ENCODE data around the gene TMEM132D. TPM values are rescaled to one million over a fixed set of nuclear protein-coding genes. Genes with fewer than 3 reads are reported as not detected.

Gene TMEM132D
- total RNA-seq, 5 donors from 2014 or later (not counting 1 experiment from before 2014, with no cell fraction given): not detected

DNA sequence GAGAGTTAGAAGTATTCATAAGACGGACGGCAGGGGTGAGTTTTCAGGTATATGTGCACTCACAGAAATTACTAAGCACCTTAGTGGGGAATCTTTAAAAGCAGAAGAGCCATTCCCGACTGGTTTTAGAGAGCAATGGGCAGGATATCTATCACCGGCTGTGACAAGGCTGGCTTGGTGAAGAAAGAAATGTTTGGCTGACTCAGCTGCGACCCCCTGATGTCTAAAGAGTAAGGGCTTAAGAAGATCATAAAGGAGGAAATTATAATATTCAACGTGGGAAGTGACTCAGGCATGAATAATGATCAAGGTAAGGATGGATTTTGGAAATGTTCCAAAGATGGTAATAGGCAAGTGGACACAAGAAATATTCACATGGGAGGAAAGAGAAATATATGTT is 407.6 kb downstream of the TMEM132D start:
- POLR2A ChIA-PET: no interaction called here
- H3K4me1 ChIP-seq (ENCODE audit: control insufficient read depth in 1 of 2, extremely low read depth in 1 of 2, insufficient read depth in 2 of 2, low read length in 2 of 2): no peaks in the 10 kb centered on the region
- Mint-ChIP-seq H3K27me3 (no peaks in the 10 kb centered on the region), H3K4me3 (no peak overlapping the region), H3K27ac (no peak overlapping the region), H3K4me1 (no peaks in the 10 kb centered on the region), H3K36me3 (no peaks in the 10 kb centered on the region), H3K9me3 (no peaks in the 10 kb centered on the region)
- ATAC-seq (replicated peaks in 1 of 4) (no peak), DNase-seq (no peak)
- CTCF ChIA-PET: no interaction called here
- no peaks in the 10 kb centered on the region for H3K27me3 ChIP-seq (replicated peaks in 1 of 2; ENCODE audit: control insufficient read depth in 2 of 2, extremely low read depth in 1 of 2, insufficient read depth in 2 of 2, low read length in 1 of 2)
- no peaks in the 10 kb centered on the region for H3K36me3 ChIP-seq (ENCODE audit: control insufficient read depth in 2 of 2, extremely low read depth in 1 of 2, insufficient read depth in 1 of 2, low read length in 1 of 2)
- H3K9me3 ChIP-seq: no peaks in the 10 kb centered on the region
- WGBS (ENCODE audit: insufficient coverage): 68% methylated on average over 3 of the region's 6 CpGs
- no peak overlapping the region for H3K4me3 ChIP-seq (ENCODE audit: control insufficient read depth in 1 of 2, extremely low read depth in 1 of 2, low read length in 1 of 2)
- no peak overlapping the region for H3K27ac ChIP-seq (ENCODE audit: low read length)

DNA sequence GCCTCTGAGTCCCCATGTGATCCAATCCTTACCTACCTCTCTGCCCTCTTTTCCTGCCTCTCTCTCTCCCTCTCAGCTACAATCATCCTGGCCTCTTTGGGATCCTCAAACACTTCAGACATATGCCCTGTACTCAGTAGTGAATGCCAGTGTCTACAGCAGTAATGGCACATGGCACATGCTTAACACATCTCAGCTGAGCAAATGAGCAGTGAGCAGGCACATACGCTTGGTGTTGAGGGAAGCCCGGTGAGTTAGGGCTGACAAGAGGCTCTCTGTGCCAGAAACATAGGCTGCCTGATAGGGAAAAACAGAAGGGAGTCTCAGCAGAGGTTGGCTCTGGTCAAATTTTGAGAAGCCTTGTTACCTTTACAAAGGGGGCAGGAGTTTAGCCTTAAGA is 409.1 kb downstream of the TMEM132D start:
- Mint-ChIP-seq H3K9me3 (peaks cover 0 to 6% (median 6%) of the 10 kb centered on the region in 3 donors), H3K4me3 (no peak overlapping the region), H3K36me3 (no peaks in the 10 kb centered on the region), H3K27ac (no peak overlapping the region), H3K27me3 (no peaks in the 10 kb centered on the region), H3K4me1 (no peaks in the 10 kb centered on the region)
- H3K9me3 ChIP-seq: no peaks in the 10 kb centered on the region
- H3K27ac ChIP-seq (ENCODE audit: low read length): no peak overlapping the region
- no peaks in the 10 kb centered on the region for H3K4me1 ChIP-seq (ENCODE audit: control insufficient read depth in 1 of 2, extremely low read depth in 1 of 2, insufficient read depth in 2 of 2, low read length in 2 of 2)
- DNase-seq: no peak
- H3K27me3 ChIP-seq (replicated peaks in 1 of 2; ENCODE audit: control insufficient read depth in 2 of 2, extremely low read depth in 1 of 2, insufficient read depth in 2 of 2, low read length in 1 of 2): no peaks in the 10 kb centered on the region
- no peak overlapping the region for H3K4me3 ChIP-seq (ENCODE audit: control insufficient read depth in 1 of 2, extremely low read depth in 1 of 2, low read length in 1 of 2)
- ChIA-PET CTCF (no interaction called here), POLR2A (no interaction called here)
- no peaks in the 10 kb centered on the region for H3K36me3 ChIP-seq (ENCODE audit: control insufficient read depth in 2 of 2, extremely low read depth in 1 of 2, insufficient read depth in 1 of 2, low read length in 1 of 2)
- ATAC-seq (replicated peaks in 1 of 4): no peak
- 69% methylated on average over 2 of the region's 2 CpGs for WGBS (ENCODE audit: insufficient coverage)

DNA sequence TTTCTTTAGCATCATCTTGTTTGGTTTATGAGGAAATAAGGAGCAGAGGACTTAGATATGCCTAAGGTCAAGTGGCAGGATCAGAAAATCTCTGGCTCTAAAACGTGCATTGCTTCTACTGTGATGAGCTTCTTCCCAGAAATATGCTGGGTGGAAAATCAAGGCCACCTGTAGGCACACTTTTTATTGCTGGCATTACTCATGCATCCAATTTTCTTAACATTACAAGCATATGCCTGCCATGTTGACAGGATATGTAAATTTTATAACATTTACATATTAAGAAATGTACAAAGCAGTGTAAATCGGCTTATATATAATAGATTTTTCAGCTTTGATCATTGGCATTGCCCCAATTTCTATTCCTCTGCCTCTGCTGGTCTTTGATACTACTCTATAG is 409.6 kb downstream of the TMEM132D start:
- 0% methylated on average over 1 of the region's 2 CpGs for WGBS (ENCODE audit: insufficient coverage)
- Histone ChIP-seq H3K4me3 (ENCODE audit: control insufficient read depth in 1 of 2, extremely low read depth in 1 of 2, low read length in 1 of 2) (no peak overlapping the region), H3K36me3 (ENCODE audit: control insufficient read depth in 2 of 2, extremely low read depth in 1 of 2, insufficient read depth in 1 of 2, low read length in 1 of 2) (no peaks in the 10 kb centered on the region), H3K4me1 (ENCODE audit: control insufficient read depth in 1 of 2, extremely low read depth in 1 of 2, insufficient read depth in 2 of 2, low read length in 2 of 2) (no peaks in the 10 kb centered on the region), H3K27me3 (replicated peaks in 1 of 2; ENCODE audit: control insufficient read depth in 2 of 2, extremely low read depth in 1 of 2, insufficient read depth in 2 of 2, low read length in 1 of 2) (no peaks in the 10 kb centered on the region), H3K9me3 (no peaks in the 10 kb centered on the region), H3K27ac (ENCODE audit: low read length) (no peak overlapping the region)
- no peak overlapping the region for H3K27ac Mint-ChIP-seq
- peaks cover 0 to 8% (median 6%) of the 10 kb centered on the region in 3 donors for H3K9me3 Mint-ChIP-seq
- CTCF ChIA-PET: no interaction called here
- no peaks in the 10 kb centered on the region for H3K27me3 Mint-ChIP-seq
- POLR2A ChIA-PET: no interaction called here
- no peaks in the 10 kb centered on the region for H3K4me1 Mint-ChIP-seq
- DNase-seq (no peak), ATAC-seq (replicated peaks in 1 of 4) (no peak)
- no peaks in the 10 kb centered on the region for H3K36me3 Mint-ChIP-seq
- H3K4me3 Mint-ChIP-seq: no peak overlapping the region

DNA sequence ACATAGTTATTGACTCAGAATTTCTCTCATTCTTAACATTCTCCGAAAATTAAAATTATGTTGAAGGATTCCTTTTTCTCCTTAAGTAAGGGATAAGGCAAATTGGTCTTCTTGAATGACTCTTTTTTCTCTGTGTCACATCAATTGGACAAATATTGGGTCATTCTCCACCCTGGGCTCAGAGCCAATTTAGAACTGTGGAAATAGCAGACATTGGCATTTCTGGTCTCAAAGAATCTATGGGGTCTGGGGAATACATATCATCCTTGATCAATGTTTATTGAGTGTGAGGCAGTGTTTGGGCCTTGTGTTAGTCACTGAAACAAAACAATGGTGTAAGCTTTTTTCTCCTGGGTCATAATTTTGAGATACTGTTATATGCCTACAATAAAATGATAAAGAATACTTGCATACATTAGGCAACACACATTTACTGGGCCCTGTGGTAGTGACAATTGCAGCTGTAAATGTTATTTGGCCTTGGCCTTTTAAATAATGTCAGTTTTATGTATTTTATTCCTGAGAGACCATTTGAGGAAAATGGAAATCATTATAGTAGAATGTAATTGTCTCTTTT is 414.6 kb downstream of the TMEM132D start:
- Mint-ChIP-seq H3K27ac (no peak overlapping the region), H3K9me3 (peaks cover 6 to 9% (median 8%) of the 10 kb centered on the region in 3 donors), H3K4me3 (no peak overlapping the region), H3K4me1 (no peaks in the 10 kb centered on the region), H3K36me3 (no peaks in the 10 kb centered on the region), H3K27me3 (no peaks in the 10 kb centered on the region)
- no peak for DNase-seq
- no CpG with 5 or more reads among the region's 1 CpG for WGBS (ENCODE audit: insufficient coverage)
- CTCF ChIA-PET: no interaction called here
- no peak overlapping the region for H3K27ac ChIP-seq (ENCODE audit: low read length)
- no peak for ATAC-seq (replicated peaks in 1 of 4)
- H3K27me3 ChIP-seq (replicated peaks in 1 of 2; ENCODE audit: control insufficient read depth in 2 of 2, extremely low read depth in 1 of 2, insufficient read depth in 2 of 2, low read length in 1 of 2): no peaks in the 10 kb centered on the region
- no peak overlapping the region for H3K4me3 ChIP-seq (ENCODE audit: control insufficient read depth in 1 of 2, extremely low read depth in 1 of 2, low read length in 1 of 2)
- no peaks in the 10 kb centered on the region for H3K36me3 ChIP-seq (ENCODE audit: control insufficient read depth in 2 of 2, extremely low read depth in 1 of 2, insufficient read depth in 1 of 2, low read length in 1 of 2)
- H3K4me1 ChIP-seq (ENCODE audit: control insufficient read depth in 1 of 2, extremely low read depth in 1 of 2, insufficient read depth in 2 of 2, low read length in 2 of 2): no peaks in the 10 kb centered on the region
- no peaks in the 10 kb centered on the region for H3K9me3 ChIP-seq
- POLR2A ChIA-PET: no interaction called here

DNA sequence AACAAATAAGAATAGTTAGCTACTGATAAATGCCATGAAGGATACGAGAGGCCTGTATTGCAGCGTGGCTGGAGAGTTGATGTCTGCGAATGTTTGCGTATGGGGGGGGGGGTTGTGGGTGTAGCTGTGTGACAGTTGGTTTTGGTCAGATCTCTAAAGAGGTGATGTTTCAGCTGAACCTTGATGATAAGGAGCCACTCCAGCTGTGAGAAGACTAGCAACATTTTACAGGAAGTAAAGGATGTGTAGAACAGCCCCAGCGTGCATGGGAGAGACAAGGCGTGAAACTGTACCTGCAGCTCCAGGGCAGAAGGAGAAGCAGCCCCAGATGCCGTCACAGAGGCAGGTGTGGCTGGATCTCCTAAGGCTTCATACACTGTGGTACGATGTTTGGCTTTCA is 416.9 kb downstream of the TMEM132D start:
- WGBS (ENCODE audit: insufficient coverage): 76% methylated on average over 6 of the region's 8 CpGs
- Histone ChIP-seq H3K4me1 (ENCODE audit: control insufficient read depth in 1 of 2, extremely low read depth in 1 of 2, insufficient read depth in 2 of 2, low read length in 2 of 2) (no peaks in the 10 kb centered on the region), H3K9me3 (no peaks in the 10 kb centered on the region), H3K36me3 (ENCODE audit: control insufficient read depth in 2 of 2, extremely low read depth in 1 of 2, insufficient read depth in 1 of 2, low read length in 1 of 2) (no peaks in the 10 kb centered on the region), H3K27me3 (replicated peaks in 1 of 2; ENCODE audit: control insufficient read depth in 2 of 2, extremely low read depth in 1 of 2, insufficient read depth in 2 of 2, low read length in 1 of 2) (no peaks in the 10 kb centered on the region), H3K4me3 (ENCODE audit: control insufficient read depth in 1 of 2, extremely low read depth in 1 of 2, low read length in 1 of 2) (no peak overlapping the region), H3K27ac (ENCODE audit: low read length) (no peak overlapping the region)
- no peak for ATAC-seq (replicated peaks in 1 of 4)
- Mint-ChIP-seq H3K27me3 (no peaks in the 10 kb centered on the region), H3K9me3 (peaks cover 6 to 9% (median 8%) of the 10 kb centered on the region in 3 donors), H3K4me3 (no peak overlapping the region), H3K27ac (no peak overlapping the region), H3K36me3 (no peaks in the 10 kb centered on the region), H3K4me1 (no peaks in the 10 kb centered on the region)
- no peak for DNase-seq
- ChIA-PET POLR2A (no interaction called here), CTCF (no interaction called here)

DNA sequence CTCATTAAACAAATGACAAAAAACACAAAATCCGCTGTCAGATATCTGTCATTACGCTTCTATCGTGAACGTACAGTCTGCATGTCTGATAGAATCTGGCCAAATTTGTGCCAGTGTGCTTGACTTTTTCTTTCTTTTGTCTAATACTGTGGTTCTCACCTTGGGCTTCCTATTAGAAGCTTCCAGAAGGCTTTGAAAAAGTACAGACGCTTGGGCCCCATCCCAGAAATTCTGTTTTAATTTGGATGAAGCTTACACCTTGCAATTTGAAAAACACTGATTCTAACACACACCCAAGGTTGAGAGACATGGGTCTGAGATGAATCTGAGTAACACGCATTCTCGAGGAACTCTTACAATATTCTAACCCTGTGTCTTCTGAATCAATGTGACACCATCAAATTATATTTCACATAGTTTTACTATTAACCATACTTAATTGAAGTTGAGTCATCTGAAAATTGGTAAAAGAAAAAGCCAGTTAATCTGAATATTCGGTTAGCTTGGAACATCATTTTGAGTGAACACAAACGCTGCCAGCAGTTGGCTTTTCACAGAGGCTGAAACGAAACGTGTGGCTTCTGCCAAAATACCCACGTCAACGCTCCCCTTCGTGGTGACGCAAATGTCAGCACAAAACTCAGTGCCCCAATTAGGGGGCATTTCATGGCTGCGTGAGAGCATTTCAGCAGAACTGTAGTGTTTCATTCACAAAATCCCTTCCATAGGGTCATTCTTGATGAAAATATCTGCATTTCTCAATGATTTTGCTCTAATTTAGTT is 420.5 kb downstream of the TMEM132D start:
- 84% methylated on average over 13 of the region's 16 CpGs for WGBS (ENCODE audit: insufficient coverage)
- Histone ChIP-seq H3K4me3 (ENCODE audit: control insufficient read depth in 1 of 2, extremely low read depth in 1 of 2, low read length in 1 of 2) (no peak overlapping the region), H3K9me3 (no peaks in the 10 kb centered on the region), H3K36me3 (ENCODE audit: control insufficient read depth in 2 of 2, extremely low read depth in 1 of 2, insufficient read depth in 1 of 2, low read length in 1 of 2) (no peaks in the 10 kb centered on the region), H3K4me1 (ENCODE audit: control insufficient read depth in 1 of 2, extremely low read depth in 1 of 2, insufficient read depth in 2 of 2, low read length in 2 of 2) (no peaks in the 10 kb centered on the region), H3K27me3 (replicated peaks in 1 of 2; ENCODE audit: control insufficient read depth in 2 of 2, extremely low read depth in 1 of 2, insufficient read depth in 2 of 2, low read length in 1 of 2) (no peaks in the 10 kb centered on the region), H3K27ac (ENCODE audit: low read length) (no peak overlapping the region)
- ATAC-seq (replicated peaks in 1 of 4): no peak
- CTCF ChIA-PET: no interaction called here
- Mint-ChIP-seq H3K9me3 (peaks cover 0 to 14% (median 9%) of the 10 kb centered on the region in 3 donors), H3K27ac (no peak overlapping the region), H3K4me1 (no peaks in the 10 kb centered on the region), H3K4me3 (no peak overlapping the region), H3K36me3 (no peaks in the 10 kb centered on the region), H3K27me3 (no peaks in the 10 kb centered on the region)
- POLR2A ChIA-PET: no interaction called here
- DNase-seq: no peak

Data from T-cell (primary cell).